ENCODE results near the gene GALNT18.

Gene GALNT18

DNA sequence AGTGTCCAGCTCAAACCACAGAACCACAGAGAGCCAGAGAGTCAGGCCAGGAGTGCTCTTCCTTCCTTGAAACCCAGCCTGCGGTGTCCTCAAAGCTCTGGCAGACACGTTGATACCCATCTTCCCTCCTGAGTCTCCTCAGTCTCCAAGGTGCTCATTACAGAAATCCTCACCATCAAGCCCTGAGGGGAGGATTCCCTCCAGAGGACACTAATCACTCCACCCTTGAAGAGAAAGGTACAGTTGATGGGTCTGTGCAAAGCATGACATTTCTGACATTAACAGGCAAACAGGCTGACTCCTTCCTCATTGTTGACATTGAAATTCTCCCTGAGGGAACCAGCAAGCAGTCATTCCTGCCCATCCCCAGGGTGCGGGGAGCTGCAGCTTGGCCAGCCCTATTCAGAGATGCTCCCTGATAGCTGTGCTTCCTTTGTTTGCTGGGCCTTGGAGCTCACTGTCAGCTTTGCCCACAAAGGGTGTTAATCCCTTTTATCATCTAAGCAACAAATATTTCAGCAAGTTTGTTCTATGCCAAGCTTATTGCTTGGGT is 167.1 kb downstream of the GALNT18 start:
- TF ChIP-seq ARNTL (CRISPR knock-in tag; IDR thresholded peaks at IDR 0.05; ENCODE audit: borderline replicate concordance, low read depth) (no peak), ZNF70 (CRISPR knock-in tag; IDR thresholded peaks at IDR 0.05) (no peak), TCF4 (CRISPR knock-in tag; IDR thresholded peaks at IDR 0.05; ENCODE audit: borderline replicate concordance) (no peak), ZFP30 (CRISPR knock-in tag; IDR thresholded peaks at IDR 0.05) (no peak), TOX (CRISPR knock-in tag; IDR thresholded peaks at IDR 0.05; ENCODE audit: borderline replicate concordance) (no peak), ZFP3 (CRISPR knock-in tag; IDR thresholded peaks at IDR 0.05) (no peak), ZNF565 (CRISPR knock-in tag; conservative IDR thresholded peaks at IDR 0.05; ENCODE audit: low read depth) (no peak), CREB5 (CRISPR knock-in tag; IDR thresholded peaks at IDR 0.05; ENCODE audit: low read depth) (no peak), ZC3H10 (CRISPR knock-in tag; IDR thresholded peaks at IDR 0.05) (no peak), CSRNP3 (CRISPR knock-in tag; IDR thresholded peaks at IDR 0.05) (no peak), CSDC2 (CRISPR knock-in tag; IDR thresholded peaks at IDR 0.05) (no peak), BACH2 (CRISPR knock-in tag; IDR thresholded peaks at IDR 0.05; ENCODE audit: borderline replicate concordance) (no peak), POU6F1 (CRISPR knock-in tag; IDR thresholded peaks at IDR 0.05; ENCODE audit: borderline replicate concordance, low read depth) (no peak), SNAI2 (CRISPR knock-in tag; IDR thresholded peaks at IDR 0.05) (no peak), ESRRG (CRISPR knock-in tag; IDR thresholded peaks at IDR 0.05) (no peak), ZNF8 (CRISPR knock-in tag; IDR thresholded peaks at IDR 0.05) (no peak)
- TF ChIP-seq, protein P1, sequence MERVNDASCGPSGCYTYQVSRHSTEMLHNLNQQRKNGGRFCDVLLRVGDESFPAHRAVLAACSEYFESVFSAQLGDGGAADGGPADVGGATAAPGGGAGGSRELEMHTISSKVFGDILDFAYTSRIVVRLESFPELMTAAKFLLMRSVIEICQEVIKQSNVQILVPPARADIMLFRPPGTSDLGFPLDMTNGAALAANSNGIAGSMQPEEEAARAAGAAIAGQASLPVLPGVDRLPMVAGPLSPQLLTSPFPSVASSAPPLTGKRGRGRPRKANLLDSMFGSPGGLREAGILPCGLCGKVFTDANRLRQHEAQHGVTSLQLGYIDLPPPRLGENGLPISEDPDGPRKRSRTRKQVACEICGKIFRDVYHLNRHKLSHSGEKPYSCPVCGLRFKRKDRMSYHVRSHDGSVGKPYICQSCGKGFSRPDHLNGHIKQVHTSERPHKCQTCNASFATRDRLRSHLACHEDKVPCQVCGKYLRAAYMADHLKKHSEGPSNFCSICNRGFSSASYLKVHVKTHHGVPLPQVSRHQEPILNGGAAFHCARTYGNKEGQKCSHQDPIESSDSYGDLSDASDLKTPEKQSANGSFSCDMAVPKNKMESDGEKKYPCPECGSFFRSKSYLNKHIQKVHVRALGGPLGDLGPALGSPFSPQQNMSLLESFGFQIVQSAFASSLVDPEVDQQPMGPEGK (CRISPR knock-in tag; IDR thresholded peaks at IDR 0.05; ENCODE audit: borderline replicate concordance) = no peak
- no peak for ATAC-seq

DNA sequence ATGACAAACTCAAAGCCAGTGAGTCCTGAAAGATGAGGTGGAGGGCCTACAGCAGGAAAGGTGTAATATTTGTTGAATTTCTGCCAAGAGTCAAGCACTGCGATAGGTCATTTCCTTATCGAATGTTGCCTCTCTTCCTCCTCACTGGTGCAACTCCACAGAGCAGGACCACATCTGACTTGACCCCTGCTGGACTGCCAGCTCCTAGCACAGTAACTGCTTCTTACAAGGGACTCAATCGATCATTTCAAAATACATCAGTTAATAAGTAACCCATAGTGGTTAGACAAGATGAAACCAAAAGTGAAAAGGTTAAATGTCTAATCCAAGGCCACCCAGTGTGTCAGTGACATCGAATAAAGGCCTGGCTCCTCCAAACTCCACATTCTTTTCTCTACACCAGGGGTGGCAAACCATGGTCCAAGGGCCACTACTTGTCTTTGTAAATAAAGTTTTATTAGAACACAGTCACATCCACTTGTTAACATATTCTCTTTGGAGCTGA is 170.3 kb downstream of the GALNT18 start:
- ATAC-seq = no peak
- TF ChIP-seq CSRNP3 (CRISPR knock-in tag; IDR thresholded peaks at IDR 0.05) (no peak), ZFP30 (CRISPR knock-in tag; IDR thresholded peaks at IDR 0.05) (no peak), TOX (CRISPR knock-in tag; IDR thresholded peaks at IDR 0.05; ENCODE audit: borderline replicate concordance) (no peak), POU6F1 (CRISPR knock-in tag; IDR thresholded peaks at IDR 0.05; ENCODE audit: borderline replicate concordance, low read depth) (no peak), ZC3H10 (CRISPR knock-in tag; IDR thresholded peaks at IDR 0.05) (no peak)

- no peak for TF ChIP-seq SNAI2 (CRISPR knock-in tag; IDR thresholded peaks at IDR 0.05)
- no peak for TF ChIP-seq ZNF565 (CRISPR knock-in tag; conservative IDR thresholded peaks at IDR 0.05; ENCODE audit: low read depth)
- TF ChIP-seq RARB (CRISPR knock-in tag; IDR thresholded peaks at IDR 0.05) = no peak
- TF ChIP-seq ISL1 (CRISPR knock-in tag; IDR thresholded peaks at IDR 0.05) = peak; percentile 71
- TF ChIP-seq PPARA (CRISPR knock-in tag; IDR thresholded peaks at IDR 0.05; ENCODE audit: borderline replicate concordance) = no peak
- no peak for ATAC-seq
Measured at GRCh38 chr11:11450744-11451362, 171.0 kb downstream of the GALNT18 start.

All from SK-N-SH treated with all-trans-retinoic acid at 6 μM for 48 hours (cell line).